KG1 (cell line): ENCODE data around the gene FAM149A.

ENCODE experiments used
- DNase-seq: peaks from one replicate; lab custom pipeline; 2025; lab: John Stamatoyannopoulos, UW

FAM149A gene

DNA sequence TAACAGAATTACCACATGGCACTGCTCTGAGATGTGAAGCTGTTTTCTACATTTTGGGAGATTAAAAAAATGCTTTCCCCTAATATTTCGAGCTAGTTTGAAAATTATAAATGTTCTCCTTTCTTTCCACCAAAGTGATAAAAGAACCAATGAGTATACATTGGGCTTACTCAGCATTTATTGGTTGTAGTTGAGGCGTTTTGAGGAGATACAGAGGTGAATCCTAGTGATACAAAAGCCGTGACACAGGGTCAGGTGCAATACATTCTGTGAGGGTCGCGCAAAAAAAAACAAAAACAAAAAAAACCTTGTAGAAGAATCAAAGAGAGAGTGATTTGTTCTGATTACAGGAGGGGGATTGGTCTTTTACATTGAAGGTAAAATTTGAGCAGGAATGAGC is 54.5 kb downstream of the FAM149A start:
- DNase-seq: no peak

DNA sequence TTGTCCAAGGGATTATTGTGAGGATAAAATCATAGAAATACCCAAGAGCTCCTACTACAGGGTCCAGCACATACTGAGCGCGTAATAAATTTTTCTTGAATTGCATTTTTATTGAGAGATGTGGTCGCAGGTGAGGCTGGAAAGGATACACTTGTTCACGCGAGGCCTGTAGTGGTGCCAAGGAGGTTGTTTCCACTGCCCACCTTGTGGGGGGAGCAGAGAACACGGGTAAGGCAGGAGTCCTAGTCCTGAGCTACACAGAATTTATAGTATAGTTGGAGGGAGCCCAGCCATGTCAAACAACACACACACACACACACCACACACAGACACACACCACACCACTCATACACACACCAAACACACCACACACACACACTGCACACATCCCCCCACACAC is 55.1 kb downstream of the FAM149A start:
- no peak for DNase-seq

DNA sequence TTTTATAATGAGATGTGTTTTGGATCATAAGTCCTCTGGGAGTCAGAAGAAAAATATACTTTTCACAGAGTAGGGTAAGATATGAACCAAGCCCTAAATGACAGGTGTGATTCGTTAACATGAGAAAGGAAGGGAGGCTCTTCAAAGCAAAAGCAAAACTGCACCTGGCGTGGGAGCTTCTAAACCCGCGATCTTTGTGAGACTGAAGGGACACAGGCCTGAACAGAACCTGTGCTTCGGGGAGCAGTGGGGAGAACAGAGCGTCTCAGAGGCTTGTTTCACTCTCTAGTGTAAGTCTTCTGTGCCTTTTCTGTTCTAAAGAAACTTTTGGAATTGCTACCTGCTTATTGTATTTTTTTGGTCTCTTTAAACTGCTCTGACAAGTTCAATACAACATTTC is 56.6 kb downstream of the FAM149A start:
- no peak for DNase-seq

- DNase-seq: no peak
Observed at GRCh38 chr4:186166852-186167512, 62.5 kb downstream of the FAM149A start.

DNA sequence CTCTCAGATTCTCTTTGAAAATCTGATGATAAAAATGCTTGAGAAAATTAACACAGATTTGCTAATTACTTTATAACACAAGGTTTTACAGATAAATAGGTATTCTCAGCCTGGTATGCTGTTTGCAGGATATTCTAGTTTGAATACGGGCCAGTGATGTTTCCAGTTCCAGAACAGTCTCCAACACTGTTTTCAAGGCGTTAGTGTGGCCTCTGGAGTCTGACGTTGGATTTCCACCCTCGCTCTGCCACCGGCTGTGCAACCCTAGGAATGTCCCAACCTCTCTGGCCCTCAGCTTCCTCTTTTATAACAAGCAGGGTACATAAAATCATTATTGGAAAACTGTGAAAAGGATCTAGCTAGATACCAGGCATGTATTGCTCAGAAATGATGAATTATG is 63.1 kb downstream of the FAM149A start:
- no peak for DNase-seq

DNA sequence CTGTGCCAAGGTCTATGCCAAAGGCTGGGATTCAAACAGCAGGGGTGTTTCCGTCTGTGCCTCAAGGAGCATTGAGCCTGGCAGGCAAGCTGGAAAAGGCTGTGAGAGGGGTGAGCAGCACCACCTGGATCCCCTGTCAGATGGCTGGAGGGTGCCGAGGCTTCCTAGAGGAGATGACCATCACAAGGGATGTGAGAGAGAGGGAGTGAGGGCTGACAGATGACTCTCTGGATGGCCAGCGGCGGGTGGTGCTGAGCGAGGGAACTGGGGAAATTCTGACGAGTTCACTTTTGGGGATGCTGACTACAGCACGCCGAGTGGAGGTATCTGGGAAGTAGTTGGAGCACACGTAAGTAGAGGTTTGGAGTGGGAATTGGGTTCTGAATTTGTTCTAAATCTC is 64.2 kb downstream of the FAM149A start:
- DNase-seq: no peak

DNA sequence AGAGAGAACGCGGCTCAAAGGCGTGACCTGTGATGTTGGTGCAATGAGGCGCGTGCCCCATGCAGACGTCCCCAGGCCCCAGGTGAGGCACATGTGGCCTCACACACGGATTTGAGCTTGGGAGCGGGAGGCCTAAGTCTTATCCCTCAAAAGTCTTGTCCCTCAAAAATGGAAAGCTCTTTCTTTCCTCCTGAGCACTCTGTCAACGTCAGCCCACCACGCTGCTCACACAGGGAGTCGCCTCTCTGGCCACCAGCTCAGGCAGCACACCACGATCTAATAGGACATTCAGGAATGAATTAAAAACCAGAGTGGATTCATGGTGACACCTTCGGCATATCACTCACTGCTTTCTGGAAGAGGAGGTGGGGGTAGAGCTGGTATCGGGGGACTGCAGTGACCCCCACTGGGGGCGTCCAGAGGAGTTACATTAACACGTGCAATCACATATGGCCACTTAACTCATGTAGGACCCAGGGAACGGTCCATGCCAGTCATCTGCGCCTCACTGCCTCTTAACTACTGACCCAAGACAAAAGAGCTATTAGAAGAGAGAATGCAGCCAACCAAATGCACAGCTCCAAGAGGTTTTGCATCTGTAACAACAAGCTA is 64.9 kb downstream of the FAM149A start:
- DNase-seq: no peak

DNA sequence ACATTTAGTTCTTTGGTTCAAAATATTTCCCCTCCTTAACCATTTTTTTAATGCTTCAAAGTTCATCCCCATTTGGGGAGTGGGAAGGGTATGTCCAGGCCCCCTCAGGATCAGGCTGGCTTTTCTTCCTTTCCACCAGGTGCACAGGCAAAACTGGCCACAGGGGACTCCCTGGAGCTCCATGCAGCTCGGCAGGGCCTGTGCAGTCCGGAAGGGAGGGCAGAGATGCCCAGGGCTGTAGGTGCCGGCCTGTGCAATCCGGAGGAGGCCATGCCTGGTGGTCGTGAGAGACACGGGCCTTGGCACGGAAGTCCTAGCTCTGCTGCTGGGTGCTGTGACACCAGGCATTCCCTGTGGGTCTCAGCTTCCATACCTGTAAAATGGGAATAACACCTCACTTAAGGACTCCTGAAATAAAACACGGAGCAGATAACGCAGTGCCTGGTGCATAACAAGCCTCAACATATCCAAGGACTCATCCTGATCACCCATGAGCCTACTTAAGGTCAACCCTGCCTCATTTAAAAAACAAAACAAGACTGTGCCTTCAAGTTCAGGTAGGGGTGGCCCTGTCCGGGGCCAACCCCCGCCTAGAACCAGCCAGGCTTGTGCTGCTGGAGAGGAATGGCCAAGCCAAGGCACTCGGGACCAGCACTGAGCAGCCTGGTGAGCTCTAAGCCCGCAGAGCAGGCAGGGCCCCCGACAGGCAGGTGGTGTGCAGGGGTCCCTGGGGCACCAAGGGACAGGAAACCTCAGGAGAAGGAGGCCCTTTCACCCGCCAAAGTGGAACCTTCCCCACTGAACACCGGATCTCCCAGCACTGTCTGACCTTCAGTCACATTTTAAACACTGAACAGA is 65.7 kb downstream of the FAM149A start:
- DNase-seq: no peak

DNA sequence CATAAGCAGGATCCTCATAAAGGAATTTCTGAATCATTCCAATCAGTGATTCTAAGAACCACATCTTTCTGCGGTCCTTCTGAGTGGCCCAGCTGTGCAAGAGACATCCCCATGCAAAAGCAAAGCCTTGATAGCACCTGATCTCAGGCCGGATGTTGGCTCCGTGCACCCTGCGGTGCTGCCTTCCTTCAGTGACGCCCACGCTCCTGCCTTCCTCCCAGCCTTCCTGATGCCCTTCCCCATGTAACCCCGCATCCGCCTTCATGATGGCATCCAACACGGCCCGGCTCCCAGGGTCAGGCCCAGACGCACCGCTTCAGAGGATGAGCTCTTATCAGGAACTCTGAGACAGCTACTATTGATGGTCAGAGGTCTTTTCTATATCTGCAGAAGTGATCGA is 66.5 kb downstream of the FAM149A start:
- DNase-seq: no peak

DNA sequence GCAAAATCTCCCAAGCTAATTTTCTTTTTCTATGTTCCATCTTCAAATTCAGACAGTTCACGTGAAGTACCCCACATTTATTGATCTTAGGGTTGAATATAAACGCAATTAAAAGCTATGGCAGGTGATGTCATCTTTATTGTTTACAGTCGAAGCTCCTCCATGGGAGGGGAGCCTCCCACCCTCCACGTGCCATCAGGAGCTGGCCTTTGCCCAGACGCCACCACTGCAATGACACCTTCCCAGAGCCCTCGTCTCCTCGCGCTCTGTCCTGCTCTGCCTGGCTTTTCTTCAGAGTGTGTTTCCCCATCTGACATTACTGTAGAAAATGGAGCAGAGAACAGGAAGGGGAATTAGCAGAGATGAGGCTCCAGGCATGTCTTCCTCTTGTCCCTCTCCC is 68.0 kb downstream of the FAM149A start:
- no peak for DNase-seq

- no peak for DNase-seq
Observed at GRCh38 chr4:186188107-186188506, 83.6 kb downstream of the FAM149A start.

DNA sequence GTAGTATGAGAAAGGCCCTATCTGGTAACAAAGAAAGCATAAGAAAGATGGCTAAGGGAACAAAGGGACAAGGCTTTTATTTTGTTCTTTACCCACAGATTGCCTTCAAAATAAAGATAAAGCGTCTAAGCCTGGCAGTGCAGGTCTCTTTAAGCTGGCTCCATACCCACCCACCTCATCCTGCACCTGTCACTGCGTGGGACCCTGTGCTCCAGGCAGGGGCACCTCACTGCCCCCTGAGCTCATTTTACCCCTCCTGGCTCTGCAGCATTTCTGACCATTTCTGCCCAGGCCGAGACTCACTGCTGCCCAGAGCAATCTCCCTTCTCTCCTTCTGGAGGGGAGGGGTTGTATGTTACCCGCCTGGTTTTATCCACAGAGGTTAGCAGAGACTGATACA is 85.2 kb downstream of the FAM149A start:
- no peak for DNase-seq

DNA sequence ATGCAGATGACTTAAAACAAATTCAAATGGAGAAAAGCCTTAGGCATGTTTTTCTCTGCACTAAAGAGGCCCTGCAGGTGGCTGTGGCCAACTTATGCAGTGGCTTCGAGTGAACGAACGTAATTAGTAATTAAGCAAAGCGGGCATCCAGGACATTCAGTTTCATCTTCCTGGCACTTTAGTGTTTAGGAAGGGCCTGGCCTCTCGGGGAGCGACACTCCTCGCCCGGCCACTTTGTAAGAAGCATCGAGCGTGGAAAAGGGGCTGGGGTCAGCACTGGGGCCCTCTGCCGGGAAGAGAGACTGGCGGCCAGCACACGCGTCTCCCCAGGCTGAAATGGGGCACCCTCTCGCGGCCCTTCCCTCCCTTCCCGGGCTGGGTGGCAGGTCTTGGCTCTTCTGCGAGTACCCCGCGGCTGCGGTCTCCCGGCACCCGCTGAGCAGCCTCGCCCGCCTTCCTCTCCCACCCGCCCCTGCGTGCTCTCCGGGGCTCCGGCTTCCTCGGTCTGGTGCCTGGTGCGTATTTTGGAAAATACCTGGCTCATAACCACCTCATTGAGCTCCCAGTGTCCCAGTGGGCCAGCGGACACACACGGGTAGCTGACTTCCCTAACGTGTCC is 86.2 kb downstream of the FAM149A start:
- no peak for DNase-seq

DNA sequence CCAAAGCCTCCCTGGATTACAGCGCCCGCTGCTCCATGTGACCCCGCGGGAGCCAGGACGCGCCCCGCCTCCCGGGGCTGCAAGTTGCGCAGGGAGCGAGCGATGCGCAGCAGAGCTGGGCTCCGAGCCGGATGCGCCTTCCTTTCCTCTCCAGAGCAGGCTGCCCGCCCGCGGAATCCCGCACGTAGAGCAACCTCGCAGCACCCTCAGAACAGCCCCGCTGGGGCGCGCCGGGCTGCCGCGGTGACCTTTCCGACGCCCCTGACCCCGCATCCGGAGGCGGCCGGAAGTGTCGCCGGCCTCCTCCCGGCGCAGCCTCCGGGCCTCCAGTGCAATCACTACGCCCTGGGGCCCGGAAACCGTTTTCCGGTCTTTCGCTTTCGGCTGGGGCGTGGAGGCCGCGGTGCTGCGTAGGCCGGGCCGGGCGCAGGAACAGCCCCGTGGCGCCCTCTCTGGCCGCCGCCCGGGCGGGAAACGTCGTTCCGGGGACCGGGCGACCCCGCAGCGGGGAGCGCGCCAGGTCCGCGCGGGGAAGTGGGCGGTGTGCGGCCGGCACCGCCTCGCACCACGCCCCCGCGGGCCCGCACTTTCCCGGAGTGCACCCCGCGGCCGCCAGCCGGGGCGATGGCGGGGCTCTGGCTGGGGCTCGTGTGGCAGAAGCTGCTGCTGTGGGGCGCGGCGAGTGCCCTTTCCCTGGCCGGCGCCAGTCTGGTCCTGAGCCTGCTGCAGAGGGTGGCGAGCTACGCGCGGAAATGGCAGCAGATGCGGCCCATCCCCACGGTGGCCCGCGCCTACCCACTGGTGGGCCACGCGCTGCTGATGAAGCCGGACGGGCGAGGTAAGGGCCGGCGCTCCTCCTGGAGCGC is 86.9 kb downstream of the FAM149A start, which contains the start of gene CYP4V2:
TSS of gene CYP4V2 (plus strand) at position 368 of the 866 bp plus-strand sequence. CDS start at position 625, 257 bp downstream.
- no peak for DNase-seq

DNA sequence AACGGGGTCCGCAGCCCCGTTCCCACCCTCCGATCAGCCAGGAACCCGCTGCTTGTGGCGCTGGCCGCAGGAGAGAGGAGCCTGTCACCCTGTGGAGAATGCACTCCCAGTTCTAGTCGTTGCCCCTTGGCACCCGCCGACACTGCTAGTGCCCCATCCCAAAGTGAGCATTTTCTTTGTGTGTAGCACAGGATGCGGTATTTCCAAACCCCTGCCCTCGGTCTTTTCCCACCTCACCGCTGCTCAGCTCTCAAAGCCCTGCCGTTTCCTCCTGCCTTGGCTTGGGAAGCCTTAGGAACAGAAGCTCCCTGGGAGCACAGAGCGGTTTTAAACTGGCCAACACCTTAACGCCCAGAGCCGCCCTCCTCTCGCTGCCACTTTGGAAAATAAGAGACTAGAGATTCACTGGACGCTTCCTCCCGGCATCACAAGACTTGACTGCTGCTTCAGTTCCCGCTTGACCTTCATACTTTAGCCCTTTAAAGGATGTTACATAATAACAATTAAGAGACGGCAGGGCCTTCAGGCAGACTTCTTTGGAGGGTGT is 87.6 kb downstream of the FAM149A start:
- DNase-seq: no peak

- DNase-seq: no peak
Observed at GRCh38 chr4:186193851-186194250, 89.3 kb downstream of the FAM149A start.

GRCh38 chr4:186196063-186196462 is 91.6 kb downstream of the FAM149A start:
- no peak for DNase-seq

DNA sequence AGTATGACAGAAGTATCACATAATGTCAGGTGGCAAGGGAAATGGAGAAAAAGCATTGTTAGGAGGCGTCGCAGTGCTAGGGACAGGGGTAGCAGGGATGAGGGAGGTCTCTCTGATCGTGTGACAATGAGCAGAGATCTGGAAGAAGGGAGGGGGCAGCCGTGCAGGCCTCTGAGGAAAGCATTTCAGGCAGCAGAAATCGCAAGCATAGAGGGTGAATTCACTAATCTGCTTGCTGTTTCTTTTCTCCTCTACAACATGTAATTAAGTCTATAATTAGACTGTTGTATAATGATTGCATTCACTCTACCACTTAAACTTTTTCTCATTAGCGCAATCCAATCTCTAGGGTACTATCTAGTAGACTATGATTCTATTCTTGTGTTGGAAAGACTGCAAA is 96.0 kb downstream of the FAM149A start:
- DNase-seq: no peak

DNA sequence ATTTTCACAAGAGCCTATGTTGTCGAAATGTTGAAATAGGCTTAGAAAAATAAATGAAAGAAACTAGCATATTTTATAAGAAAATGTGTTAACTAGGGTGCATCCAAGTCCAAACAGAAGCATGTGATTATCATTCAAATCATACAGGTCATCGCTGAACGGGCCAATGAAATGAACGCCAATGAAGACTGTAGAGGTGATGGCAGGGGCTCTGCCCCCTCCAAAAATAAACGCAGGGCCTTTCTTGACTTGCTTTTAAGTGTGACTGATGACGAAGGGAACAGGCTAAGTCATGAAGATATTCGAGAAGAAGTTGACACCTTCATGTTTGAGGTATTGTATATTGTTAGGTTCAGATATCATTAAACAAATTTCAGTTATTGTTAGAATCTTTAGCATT is 96.5 kb downstream of the FAM149A start:
- no peak for DNase-seq

GRCh38 chr4:186201535-186202230 is 97.2 kb downstream of the FAM149A start:
- no peak for DNase-seq
